ENCODE measurements around the gene UVRAG. TPM values are rescaled to one million over a fixed set of nuclear protein-coding genes. Genes with fewer than 3 reads are reported as not detected.
A peak's percentile ranks its signal among the peaks of the same experiment; 100 is the strongest.

Gene UVRAG
- polyA plus RNA-seq, 2 donors = 3.1 to 3.8 TPM

DNA sequence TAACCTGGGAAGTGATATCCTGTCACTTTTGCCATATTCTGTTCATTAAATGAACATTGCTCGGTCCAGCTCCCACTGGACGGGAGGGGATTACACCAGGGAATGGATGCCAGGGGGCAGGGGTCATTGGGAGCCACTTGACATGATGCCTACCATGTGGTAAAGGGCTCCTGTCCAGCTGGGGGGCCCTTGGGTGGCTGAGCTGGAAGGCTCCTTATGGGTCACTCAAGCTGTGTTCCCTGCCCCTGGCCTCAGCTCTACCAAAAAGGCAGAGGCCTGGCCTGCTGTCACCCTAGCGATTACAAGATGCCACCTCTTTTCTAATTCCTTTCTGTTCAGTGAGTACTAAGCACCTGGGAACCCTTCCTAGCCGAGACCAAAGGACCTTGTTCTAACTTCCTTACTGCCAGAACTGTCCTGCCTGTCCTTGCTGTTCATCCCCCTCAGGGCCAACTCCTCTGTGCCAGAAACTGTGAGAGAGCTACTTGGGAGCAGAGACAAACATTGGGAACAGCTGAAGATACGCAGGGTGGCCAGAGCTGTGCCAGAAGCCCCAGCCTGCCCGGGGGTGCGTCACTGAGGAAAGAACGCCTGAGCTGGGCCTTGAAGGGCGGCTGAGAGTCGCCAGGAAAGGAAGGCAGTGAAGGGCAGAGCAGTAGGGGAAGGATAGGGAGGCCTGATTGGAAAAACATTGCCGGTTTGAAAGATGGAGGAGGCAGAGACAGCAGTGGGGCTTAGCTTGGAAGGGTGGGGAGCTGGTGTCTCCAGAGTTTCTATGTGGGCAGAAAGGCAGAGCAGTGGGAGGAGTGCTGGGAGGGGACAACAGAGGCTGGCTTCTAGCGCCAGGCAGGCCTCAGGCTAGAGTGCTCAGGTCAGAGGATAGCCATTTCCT lies 12.7 kb upstream of the UVRAG start:
- no peaks in the 10 kb centered on the region for H3K9me3 ChIP-seq (ENCODE audit: control insufficient read depth in 2 of 2, insufficient read depth in 1 of 2, low read depth in 1 of 2, low read length in 1 of 2)
- peaks cover 8 to 13% of the 10 kb centered on the region in 2 donors for H3K4me1 ChIP-seq (ENCODE audit: control insufficient read depth in 2 of 2, insufficient read depth in 2 of 2, low read length in 1 of 2)
- no peaks in the 10 kb centered on the region for H3K27me3 ChIP-seq (ENCODE audit: control insufficient read depth in 1 of 2, insufficient read depth in 2 of 2, low read length in 2 of 2)
- H3K27ac ChIP-seq (ENCODE audit: low read depth in 2 of 2, low read length in 1 of 2) = no peak overlapping the region
- no peaks in the 10 kb centered on the region for H3K36me3 ChIP-seq (ENCODE audit: control insufficient read depth in 2 of 2, insufficient read depth in 2 of 2, low read length in 1 of 2)
- 86 to 87% methylated on average over 12 of the region's 12 CpGs for WGBS, 2 donors
- H3K4me3 ChIP-seq (ENCODE audit: low read depth in 1 of 2, low read length in 2 of 2) = no peak overlapping the region

- WGBS, 2 donors = 48 to 50% methylated on average over 10 of the region's 10 CpGs
- no peaks in the 10 kb centered on the region for H3K27me3 ChIP-seq (ENCODE audit: control insufficient read depth in 1 of 2, insufficient read depth in 2 of 2, low read length in 2 of 2)
- peaks cover 8 to 13% of the 10 kb centered on the region in 2 donors for H3K4me1 ChIP-seq (ENCODE audit: control insufficient read depth in 2 of 2, insufficient read depth in 2 of 2, low read length in 1 of 2)
- H3K27ac ChIP-seq (ENCODE audit: low read depth in 2 of 2, low read length in 1 of 2) = no peak overlapping the region
- no peaks in the 10 kb centered on the region for H3K36me3 ChIP-seq (ENCODE audit: control insufficient read depth in 2 of 2, insufficient read depth in 2 of 2, low read length in 1 of 2)
- H3K9me3 ChIP-seq (ENCODE audit: control insufficient read depth in 2 of 2, insufficient read depth in 1 of 2, low read depth in 1 of 2, low read length in 1 of 2) = no peaks in the 10 kb centered on the region
- no peak overlapping the region for H3K4me3 ChIP-seq (ENCODE audit: low read depth in 1 of 2, low read length in 2 of 2)
Measured at GRCh38 chr11:75802913-75803820, 11.8 kb upstream of the UVRAG start.

DNA sequence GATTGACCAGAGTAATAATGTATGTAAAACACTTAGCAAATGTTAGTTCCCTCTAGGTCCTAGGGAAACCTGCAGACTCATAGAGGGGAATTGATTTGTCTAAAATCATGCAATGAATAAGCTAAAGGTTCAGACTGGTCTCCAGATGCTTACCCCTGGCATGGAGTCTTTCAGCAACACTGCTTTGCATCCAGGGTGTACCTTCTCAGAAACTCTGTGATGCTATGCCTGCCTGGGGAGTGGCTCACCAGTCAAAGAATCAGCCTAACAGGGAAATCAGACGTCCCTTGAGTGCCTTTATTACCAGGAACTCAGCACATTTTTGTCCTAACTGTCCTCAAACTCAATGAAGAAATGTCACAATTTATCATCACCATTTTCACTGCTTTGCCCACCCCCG lies 5.9 kb upstream of the UVRAG start:
- H3K4me3 ChIP-seq (ENCODE audit: low read depth in 1 of 2, low read length in 2 of 2) = no peak overlapping the region
- peaks cover 0 to under 1% of the 10 kb centered on the region in 2 donors for H3K4me1 ChIP-seq (ENCODE audit: control insufficient read depth in 2 of 2, insufficient read depth in 2 of 2, low read length in 1 of 2)
- 69 to 77% methylated on average over 2 of the region's 2 CpGs for WGBS, 2 donors
- H3K27me3 ChIP-seq (ENCODE audit: control insufficient read depth in 1 of 2, insufficient read depth in 2 of 2, low read length in 2 of 2) = no peaks in the 10 kb centered on the region
- H3K9me3 ChIP-seq (ENCODE audit: control insufficient read depth in 2 of 2, insufficient read depth in 1 of 2, low read depth in 1 of 2, low read length in 1 of 2) = no peaks in the 10 kb centered on the region
- no peaks in the 10 kb centered on the region for H3K36me3 ChIP-seq (ENCODE audit: control insufficient read depth in 2 of 2, insufficient read depth in 2 of 2, low read length in 1 of 2)
- no peak overlapping the region for H3K27ac ChIP-seq (ENCODE audit: low read depth in 2 of 2, low read length in 1 of 2)

GRCh38 chr11:75809991-75810390 lies 5.0 kb upstream of the UVRAG start:
- H3K4me1 ChIP-seq (ENCODE audit: control insufficient read depth in 2 of 2, insufficient read depth in 2 of 2, low read length in 1 of 2) = peaks cover 2 to 3% of the 10 kb centered on the region in 2 donors
- no peaks in the 10 kb centered on the region for H3K36me3 ChIP-seq (ENCODE audit: control insufficient read depth in 2 of 2, insufficient read depth in 2 of 2, low read length in 1 of 2)
- H3K27ac ChIP-seq (ENCODE audit: low read depth in 2 of 2, low read length in 1 of 2) = no peak overlapping the region
- no peaks in the 10 kb centered on the region for H3K9me3 ChIP-seq (ENCODE audit: control insufficient read depth in 2 of 2, insufficient read depth in 1 of 2, low read depth in 1 of 2, low read length in 1 of 2)
- WGBS, 2 donors = 90 to 92% methylated on average over 2 of the region's 2 CpGs
- no peak overlapping the region for H3K4me3 ChIP-seq (ENCODE audit: low read depth in 1 of 2, low read length in 2 of 2)
- no peaks in the 10 kb centered on the region for H3K27me3 ChIP-seq (ENCODE audit: control insufficient read depth in 1 of 2, insufficient read depth in 2 of 2, low read length in 2 of 2)

DNA sequence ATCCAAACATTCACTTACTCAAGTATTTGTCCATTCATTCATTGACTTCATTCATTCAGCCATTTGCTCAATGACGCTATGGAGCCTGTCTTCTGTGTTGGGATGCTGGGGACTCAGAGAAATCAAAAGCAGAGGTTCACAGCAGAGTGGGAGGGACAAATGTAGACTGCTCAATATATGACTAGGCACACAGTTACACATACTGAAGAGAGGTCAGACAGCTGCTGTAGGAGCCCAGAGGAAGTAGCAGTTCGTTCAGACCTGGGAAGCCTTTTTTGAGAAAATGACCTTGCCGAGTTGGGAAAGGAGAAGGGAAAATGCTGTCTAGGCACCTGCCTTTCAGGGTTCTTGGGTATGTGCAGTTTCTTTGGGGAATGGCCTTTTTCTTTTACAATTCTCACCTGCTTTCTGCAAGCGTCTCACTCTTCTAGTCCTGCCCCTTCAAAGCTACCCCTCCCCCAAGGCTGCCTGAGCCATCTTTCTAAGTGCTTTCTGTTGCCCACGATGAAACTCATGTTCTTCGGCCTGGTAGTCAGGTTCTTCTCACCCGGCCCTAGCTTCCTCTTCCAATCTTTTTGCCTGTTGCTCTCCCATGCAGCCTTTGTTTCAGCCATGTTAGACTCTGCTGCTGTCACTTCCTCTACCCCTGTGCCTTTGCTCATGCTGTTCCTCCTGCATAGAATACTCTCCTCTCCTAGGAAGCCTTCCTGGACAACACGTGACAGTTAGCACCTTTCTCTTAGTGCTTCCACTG lies 4.2 kb upstream of the UVRAG start:
- no peaks in the 10 kb centered on the region for H3K27me3 ChIP-seq (ENCODE audit: control insufficient read depth in 1 of 2, insufficient read depth in 2 of 2, low read length in 2 of 2)
- no peaks in the 10 kb centered on the region for H3K36me3 ChIP-seq (ENCODE audit: control insufficient read depth in 2 of 2, insufficient read depth in 2 of 2, low read length in 1 of 2)
- peaks cover 2 to 3% of the 10 kb centered on the region in 2 donors for H3K4me1 ChIP-seq (ENCODE audit: control insufficient read depth in 2 of 2, insufficient read depth in 2 of 2, low read length in 1 of 2)
- H3K4me3 ChIP-seq (ENCODE audit: low read depth in 1 of 2, low read length in 2 of 2) = no peak overlapping the region
- no peaks in the 10 kb centered on the region for H3K9me3 ChIP-seq (ENCODE audit: control insufficient read depth in 2 of 2, insufficient read depth in 1 of 2, low read depth in 1 of 2, low read length in 1 of 2)
- no peak overlapping the region for H3K27ac ChIP-seq (ENCODE audit: low read depth in 2 of 2, low read length in 1 of 2)
- WGBS, 2 donors = 79 to 83% methylated on average over 8 of the region's 8 CpGs

DNA sequence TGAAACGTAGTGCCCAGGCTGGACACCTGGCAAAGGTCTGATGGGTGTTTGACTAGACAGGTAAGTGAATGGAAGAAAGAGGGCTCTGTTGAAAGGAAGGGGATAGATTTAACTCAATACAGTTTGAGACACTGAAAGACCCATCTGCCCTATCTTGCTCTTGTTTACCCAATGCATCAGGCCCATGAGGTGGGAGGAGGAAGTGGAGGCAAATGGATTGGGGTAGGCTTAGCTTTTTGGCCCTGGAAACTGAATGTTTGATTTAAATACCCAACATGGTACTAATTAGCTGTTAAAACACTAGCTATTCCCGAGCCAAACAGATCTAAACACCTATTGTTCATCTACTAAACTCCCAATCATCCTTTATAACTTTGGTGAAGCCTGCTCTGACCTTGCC lies 3.5 kb upstream of the UVRAG start:
- WGBS, 2 donors = 82 to 83% methylated on average over 2 of the region's 2 CpGs
- Histone ChIP-seq H3K4me1 (ENCODE audit: control insufficient read depth in 2 of 2, insufficient read depth in 2 of 2, low read length in 1 of 2) (peaks cover 3% of the 10 kb centered on the region in 2 donors), H3K27me3 (ENCODE audit: control insufficient read depth in 1 of 2, insufficient read depth in 2 of 2, low read length in 2 of 2) (no peaks in the 10 kb centered on the region), H3K27ac (ENCODE audit: low read depth in 2 of 2, low read length in 1 of 2) (no peak overlapping the region), H3K9me3 (ENCODE audit: control insufficient read depth in 2 of 2, insufficient read depth in 1 of 2, low read depth in 1 of 2, low read length in 1 of 2) (no peaks in the 10 kb centered on the region), H3K36me3 (ENCODE audit: control insufficient read depth in 2 of 2, insufficient read depth in 2 of 2, low read length in 1 of 2) (no peaks in the 10 kb centered on the region), H3K4me3 (ENCODE audit: low read depth in 1 of 2, low read length in 2 of 2) (no peak overlapping the region)

- no peak overlapping the region for H3K27ac ChIP-seq (ENCODE audit: low read depth in 2 of 2, low read length in 1 of 2)
Measured at GRCh38 chr11:75812542-75813040, 2.4 kb upstream of the UVRAG start.

GRCh38 chr11:75813124-75813523 lies 1.9 kb upstream of the UVRAG start:
- H3K9me3 ChIP-seq (ENCODE audit: control insufficient read depth in 2 of 2, insufficient read depth in 1 of 2, low read depth in 1 of 2, low read length in 1 of 2) = no peaks in the 10 kb centered on the region
- H3K4me1 ChIP-seq (ENCODE audit: control insufficient read depth in 2 of 2, insufficient read depth in 2 of 2, low read length in 1 of 2) = peaks cover 3 to 8% of the 10 kb centered on the region in 2 donors
- H3K27me3 ChIP-seq (ENCODE audit: control insufficient read depth in 1 of 2, insufficient read depth in 2 of 2, low read length in 2 of 2) = no peaks in the 10 kb centered on the region
- no peak overlapping the region for H3K27ac ChIP-seq (ENCODE audit: low read depth in 2 of 2, low read length in 1 of 2)
- H3K4me3 ChIP-seq (ENCODE audit: low read depth in 1 of 2, low read length in 2 of 2) = no peak overlapping the region
- 55 to 63% methylated on average over 2 of the region's 2 CpGs for WGBS, 2 donors
- no peaks in the 10 kb centered on the region for H3K36me3 ChIP-seq (ENCODE audit: control insufficient read depth in 2 of 2, insufficient read depth in 2 of 2, low read length in 1 of 2)

More at GRCh38 chr11:75812542-75813040, 2.4 kb upstream of the UVRAG start:
- Histone ChIP-seq H3K27me3 (ENCODE audit: control insufficient read depth in 1 of 2, insufficient read depth in 2 of 2, low read length in 2 of 2) (no peaks in the 10 kb centered on the region), H3K9me3 (ENCODE audit: control insufficient read depth in 2 of 2, insufficient read depth in 1 of 2, low read depth in 1 of 2, low read length in 1 of 2) (no peaks in the 10 kb centered on the region), H3K4me1 (ENCODE audit: control insufficient read depth in 2 of 2, insufficient read depth in 2 of 2, low read length in 1 of 2) (peaks cover 3 to 8% of the 10 kb centered on the region in 2 donors), H3K4me3 (ENCODE audit: low read depth in 1 of 2, low read length in 2 of 2) (no peak overlapping the region), H3K36me3 (ENCODE audit: control insufficient read depth in 2 of 2, insufficient read depth in 2 of 2, low read length in 1 of 2) (no peaks in the 10 kb centered on the region)
- WGBS, 2 donors = 85 to 86% methylated on average over 2 of the region's 2 CpGs

GRCh38 chr11:75813622-75814039 lies 1.4 kb upstream of the UVRAG start:
- H3K4me1 ChIP-seq (ENCODE audit: control insufficient read depth in 2 of 2, insufficient read depth in 2 of 2, low read length in 1 of 2) = peaks cover 3 to 8% of the 10 kb centered on the region in 2 donors
- no peaks in the 10 kb centered on the region for H3K36me3 ChIP-seq (ENCODE audit: control insufficient read depth in 2 of 2, insufficient read depth in 2 of 2, low read length in 1 of 2)
- no peaks in the 10 kb centered on the region for H3K27me3 ChIP-seq (ENCODE audit: control insufficient read depth in 1 of 2, insufficient read depth in 2 of 2, low read length in 2 of 2)
- H3K9me3 ChIP-seq (ENCODE audit: control insufficient read depth in 2 of 2, insufficient read depth in 1 of 2, low read depth in 1 of 2, low read length in 1 of 2) = no peaks in the 10 kb centered on the region
- H3K4me3 ChIP-seq (ENCODE audit: low read depth in 1 of 2, low read length in 2 of 2) = no peak overlapping the region
- 75 to 85% methylated on average over 1 of the region's 1 CpG for WGBS, 2 donors
- H3K27ac ChIP-seq (ENCODE audit: low read depth in 2 of 2, low read length in 1 of 2) = peak overlapping the region; percentile 91 to 96
